ENCODE results near the gene NAV2.

DNA sequence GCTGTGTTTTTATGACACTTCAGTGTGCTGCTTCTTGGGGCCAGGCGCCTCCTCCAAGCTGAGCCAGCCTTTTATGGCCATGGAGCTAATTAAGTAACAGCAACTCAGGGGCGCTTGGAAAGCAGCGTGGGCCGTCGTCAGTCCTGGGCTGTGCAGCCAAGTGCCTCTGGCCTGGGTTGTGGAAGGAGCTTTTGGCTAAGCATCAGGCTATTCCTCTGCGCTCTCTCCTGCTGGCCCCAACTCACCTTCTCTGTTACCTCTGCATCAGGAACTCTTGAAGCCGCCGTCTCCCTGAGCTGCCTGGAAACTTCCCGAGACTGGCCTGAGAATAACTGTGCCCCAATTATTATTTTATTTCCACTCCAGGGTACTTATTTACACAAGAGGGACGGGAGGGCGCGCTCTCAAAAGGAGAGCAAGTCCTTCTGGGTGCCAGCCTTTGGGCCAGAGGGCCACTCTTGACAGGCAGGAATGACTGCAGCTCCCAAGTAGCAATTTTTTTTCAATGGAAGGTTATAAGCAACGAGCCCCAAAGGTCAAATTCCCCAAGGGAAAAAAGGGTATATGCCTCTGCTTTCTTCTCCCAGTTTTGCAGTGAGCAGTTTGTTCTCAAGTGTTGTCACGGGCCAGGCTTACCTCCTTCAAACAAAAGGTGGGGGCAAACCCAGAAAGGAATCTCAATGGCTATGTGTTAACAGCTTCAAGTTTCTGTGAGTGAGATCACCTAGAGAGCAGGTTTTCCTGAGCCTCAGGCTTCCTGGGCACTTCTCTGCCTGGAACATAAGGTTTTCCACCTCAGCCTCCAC lies 38.5 kb upstream of the NAV2 start:
- TF ChIP-seq, protein P1, sequence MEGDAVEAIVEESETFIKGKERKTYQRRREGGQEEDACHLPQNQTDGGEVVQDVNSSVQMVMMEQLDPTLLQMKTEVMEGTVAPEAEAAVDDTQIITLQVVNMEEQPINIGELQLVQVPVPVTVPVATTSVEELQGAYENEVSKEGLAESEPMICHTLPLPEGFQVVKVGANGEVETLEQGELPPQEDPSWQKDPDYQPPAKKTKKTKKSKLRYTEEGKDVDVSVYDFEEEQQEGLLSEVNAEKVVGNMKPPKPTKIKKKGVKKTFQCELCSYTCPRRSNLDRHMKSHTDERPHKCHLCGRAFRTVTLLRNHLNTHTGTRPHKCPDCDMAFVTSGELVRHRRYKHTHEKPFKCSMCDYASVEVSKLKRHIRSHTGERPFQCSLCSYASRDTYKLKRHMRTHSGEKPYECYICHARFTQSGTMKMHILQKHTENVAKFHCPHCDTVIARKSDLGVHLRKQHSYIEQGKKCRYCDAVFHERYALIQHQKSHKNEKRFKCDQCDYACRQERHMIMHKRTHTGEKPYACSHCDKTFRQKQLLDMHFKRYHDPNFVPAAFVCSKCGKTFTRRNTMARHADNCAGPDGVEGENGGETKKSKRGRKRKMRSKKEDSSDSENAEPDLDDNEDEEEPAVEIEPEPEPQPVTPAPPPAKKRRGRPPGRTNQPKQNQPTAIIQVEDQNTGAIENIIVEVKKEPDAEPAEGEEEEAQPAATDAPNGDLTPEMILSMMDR (IDR thresholded peaks at IDR 0.05 in 8 of 11, conservative IDR thresholded peaks at IDR 0.05 in 3 of 11): no peak
- no peak for TF ChIP-seq POLR2A (IDR thresholded peaks at IDR 0.05)
- no peak for TF ChIP-seq POLR2AphosphoS5 (IDR thresholded peaks at IDR 0.05)
